Left ventricle myocardium superior (tissue), 1 donor: ENCODE results near the gene CCDC177. TPM values are rescaled to one million over a fixed set of nuclear protein-coding genes. Genes with fewer than 3 reads are reported as not detected.
"Not testable (repeated sequence)": the region's sequence is repeated elsewhere in the genome, so short reads cannot be mapped to it uniquely, and the experiment has no call there.

Experiments used
- ATAC-seq: fragments of 200-7000 bp; cut with Tn5 transposase; one replicate; pipeline ENCODE4 v1.9.1; 2020; ENCODE audit warnings: mild to moderate bottlenecking, moderate library complexity
- DNase-seq: peaks from one replicate; pipeline ENCODE4 v3.0.0-alpha.2; 2020
- intact Hi-C: fragments of 100-400 bp; cut with micrococcal nuclease; formaldehyde crosslinking; loops from one replicate; pipeline ENCODE4 v1.11.0; 2022
- total RNA-seq: library from RNA; stranded (reverse); fragmentation: NEBNext Ultra II Directional; extraction: Animal tissue kit (Norgen Biotek cat#: 25700); gene quantifications from one replicate; pipeline ENCODE4 v1.2.1, GENCODE V29; 2021
- donor health status: DM: no; HTN: yes; CAD: no; lungs with severe emphysema.

The CCDC177 gene
- total RNA-seq, 1 donor from 2014 or later: not detected

GRCh38 chr14:69606258-69607184 is 31.9 kb upstream of the CCDC177 start:
- ATAC-seq (no peak), DNase-seq (no peak)
- intact Hi-C loops: loop anchor here (5.0 kb wide), 1 partner anchor 116 kb away; no protein-coding TSS in a partner anchor

DNA sequence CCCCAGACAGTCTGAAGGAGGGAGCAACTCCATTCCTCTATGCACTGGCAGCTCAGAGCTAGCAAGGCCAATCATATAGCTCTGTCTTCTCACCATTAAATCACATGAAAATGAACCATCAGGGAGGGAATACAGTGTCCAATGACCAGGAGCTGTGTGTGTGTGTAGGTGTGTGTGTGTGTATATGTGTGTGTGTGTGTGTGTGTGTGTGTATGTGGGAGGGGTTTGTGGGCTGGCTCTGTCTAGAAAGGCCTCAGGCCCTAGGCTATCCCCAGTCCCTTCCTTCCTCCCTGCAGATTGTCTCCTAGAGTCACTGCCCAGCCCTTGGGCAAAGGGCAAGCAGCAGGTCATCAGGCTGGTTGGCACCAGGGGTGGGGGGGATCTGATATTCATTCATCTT is 31.1 kb upstream of the CCDC177 start:
- intact Hi-C loops: loop anchor here (5.0 kb wide), 1 partner anchor 117 kb away; no protein-coding TSS in a partner anchor
- DNase-seq: no peak

DNA sequence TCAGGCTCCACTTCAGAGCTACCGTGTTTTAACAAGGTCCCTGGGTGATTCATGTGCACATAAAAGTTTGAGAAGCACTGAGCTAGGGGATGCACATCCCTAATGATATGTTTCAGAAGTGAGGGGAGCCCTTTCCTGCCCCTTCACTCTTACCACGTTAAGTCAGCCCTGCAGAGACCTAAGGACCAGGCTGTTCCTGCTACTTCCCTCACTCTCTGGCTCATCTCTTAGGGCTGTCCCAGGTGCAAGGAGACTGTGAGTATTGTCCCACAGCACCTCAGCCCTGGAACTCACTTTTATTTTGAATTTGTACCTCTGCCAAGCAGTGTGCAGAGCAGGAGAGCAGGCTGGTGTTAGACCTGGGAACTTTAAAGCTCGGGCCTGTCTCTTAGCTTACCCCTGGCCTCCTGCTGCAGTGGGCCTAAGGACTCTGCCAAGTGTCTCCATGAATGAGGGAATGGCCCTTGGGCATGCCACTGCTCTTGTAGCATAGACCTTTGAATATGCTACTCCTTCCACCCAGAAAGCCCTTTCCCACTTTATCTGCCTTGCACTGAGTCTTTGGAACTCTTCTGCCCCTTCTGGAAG is 25.7 kb upstream of the CCDC177 start:
- DNase-seq: no peak
- no peak for ATAC-seq
- intact Hi-C loops: no loop called here

More for the DNA sequence above, 31.1 kb upstream of the CCDC177 start:
- ATAC-seq: no peak

DNA sequence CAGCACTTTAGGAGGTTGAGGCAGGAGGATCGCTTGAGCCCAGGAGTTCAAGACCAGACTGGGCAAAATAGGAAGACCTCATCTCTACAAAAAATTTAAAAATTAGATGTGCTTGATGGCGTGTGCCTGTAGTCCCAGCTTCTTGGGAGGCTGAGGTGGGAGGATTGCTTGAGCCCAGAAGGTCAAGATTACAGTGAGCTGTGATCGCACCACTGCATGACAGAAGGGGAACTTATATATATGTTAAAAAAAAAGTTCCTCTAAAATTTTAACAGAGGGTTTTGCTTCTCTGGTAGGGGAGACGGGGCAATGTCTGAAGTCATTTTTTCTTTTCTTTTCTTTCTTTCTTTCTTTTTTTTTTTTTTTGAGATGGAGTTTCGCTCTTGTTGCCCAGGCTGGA is 24.8 kb upstream of the CCDC177 start:
- intact Hi-C loops, DNase-seq, ATAC-seq: not testable (repeated sequence)

DNA sequence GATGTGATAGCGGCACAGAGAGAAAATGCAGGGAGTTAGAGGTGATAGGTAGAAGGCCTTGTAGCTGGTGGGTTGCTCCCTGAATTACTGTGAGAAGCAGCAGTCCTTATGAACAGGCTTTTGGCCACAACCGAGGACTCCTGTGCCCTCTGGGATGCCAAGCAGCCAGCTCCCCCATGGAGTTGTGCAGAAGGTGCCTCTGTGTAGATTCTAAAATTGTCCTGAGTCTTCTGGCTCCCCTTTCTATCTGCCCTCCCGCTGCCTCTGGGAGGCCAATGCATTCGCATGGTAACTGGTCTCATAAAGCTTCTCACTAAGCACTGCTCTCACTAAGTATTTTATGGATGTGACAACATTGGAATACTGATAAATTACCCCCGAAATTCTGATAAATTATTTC is 20.7 kb upstream of the CCDC177 start:
- no peak for DNase-seq
- intact Hi-C loops: no loop called here
- no peak for ATAC-seq

DNA sequence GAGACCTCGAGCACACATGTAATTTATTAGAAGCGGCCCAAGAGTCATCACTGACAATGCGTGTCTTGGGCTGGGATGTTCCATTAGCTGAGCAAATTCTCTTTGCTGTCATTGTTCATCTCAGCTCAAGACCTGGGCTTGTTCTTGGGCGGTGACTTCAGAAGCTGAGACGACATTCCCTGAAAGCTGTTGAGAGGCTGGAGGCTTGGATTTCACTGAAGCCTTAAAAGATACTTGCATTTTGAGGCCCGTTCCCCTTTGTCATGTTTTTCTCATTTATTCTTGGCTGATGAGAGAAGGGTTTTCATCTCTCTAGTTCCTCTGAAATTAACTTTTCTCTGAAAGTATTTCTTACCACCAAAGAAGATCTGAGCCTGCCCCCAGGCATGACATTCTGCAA is 20.2 kb upstream of the CCDC177 start:
- no peak for ATAC-seq
- no peak for DNase-seq
- intact Hi-C loops: no loop called here

GRCh38 chr14:69593018-69593677 is 18.5 kb upstream of the CCDC177 start:
- ATAC-seq: peak; percentile 63
- peak; percentile 48 for DNase-seq
- intact Hi-C loops: no loop called here

DNA sequence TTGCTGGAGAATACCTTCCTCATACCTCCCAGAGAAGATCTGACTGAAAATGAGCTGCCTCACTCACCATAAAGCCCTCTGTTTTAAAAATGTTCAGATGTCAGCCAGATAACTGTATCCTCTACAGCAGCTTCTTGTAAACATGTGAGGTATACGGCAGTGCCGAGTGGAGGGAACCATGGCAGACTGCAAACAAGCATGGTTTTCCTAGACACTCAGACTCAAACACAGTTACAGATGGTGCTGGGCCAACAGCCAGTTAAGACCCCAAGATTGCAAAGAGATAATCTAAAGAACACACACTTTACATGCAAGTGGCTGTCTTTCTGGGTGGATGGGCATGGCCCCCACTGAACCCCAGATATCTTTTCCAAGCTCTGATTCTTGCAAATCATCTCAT is 16.6 kb upstream of the CCDC177 start:
- no peak for DNase-seq
- intact Hi-C loops: no loop called here
- no peak for ATAC-seq

DNA sequence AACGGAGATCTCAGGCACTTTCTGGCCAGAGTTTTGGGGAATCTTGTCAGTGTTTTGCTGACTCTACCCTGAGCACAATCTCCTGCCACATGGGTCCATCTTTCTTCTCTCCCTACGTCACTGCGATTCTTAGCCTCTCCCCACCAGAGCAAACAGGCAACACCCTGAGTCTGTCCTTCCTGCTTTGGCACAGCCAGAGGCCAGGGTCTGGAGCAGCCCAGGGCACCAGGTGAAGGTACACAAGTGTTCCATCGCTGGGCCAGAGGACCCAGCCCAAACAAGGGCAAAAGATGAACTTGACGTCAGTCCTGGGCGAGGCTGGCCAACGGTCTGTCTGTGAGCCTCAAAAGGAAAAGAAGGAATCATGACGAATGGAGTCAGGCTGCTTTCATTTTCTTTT is 12.7 kb upstream of the CCDC177 start:
- DNase-seq (no peak), ATAC-seq (no peak)
- intact Hi-C loops: loop anchor here (5.0 kb wide), 1 partner anchor 140 kb away; no protein-coding TSS in a partner anchor

DNA sequence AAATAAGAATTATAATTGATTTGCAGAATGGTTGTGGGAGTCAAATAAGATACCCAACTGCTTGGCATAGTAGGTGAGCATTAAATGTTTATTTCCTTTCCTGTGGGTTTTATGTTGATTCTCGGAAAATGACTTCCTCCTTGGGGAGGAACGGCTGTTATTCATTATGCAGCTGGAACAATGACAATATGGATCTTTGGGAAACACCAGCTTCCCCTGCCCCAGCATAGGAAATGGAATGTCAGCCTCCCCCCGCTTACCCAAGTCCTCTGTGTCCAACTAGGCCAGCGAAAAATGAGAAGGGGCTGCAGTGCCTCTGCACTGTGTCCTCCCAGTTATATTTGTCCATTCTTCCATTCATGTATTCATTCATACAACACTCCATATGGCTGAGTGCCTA is 11.7 kb upstream of the CCDC177 start:
- intact Hi-C loops: loop anchor here (5.0 kb wide), 1 partner anchor 141 kb away; no protein-coding TSS in a partner anchor
- DNase-seq (no peak), ATAC-seq (no peak)

GRCh38 chr14:69584389-69584788 is 9.7 kb upstream of the CCDC177 start:
- DNase-seq (no peak), ATAC-seq (no peak)
- intact Hi-C loops: no loop called here

DNA sequence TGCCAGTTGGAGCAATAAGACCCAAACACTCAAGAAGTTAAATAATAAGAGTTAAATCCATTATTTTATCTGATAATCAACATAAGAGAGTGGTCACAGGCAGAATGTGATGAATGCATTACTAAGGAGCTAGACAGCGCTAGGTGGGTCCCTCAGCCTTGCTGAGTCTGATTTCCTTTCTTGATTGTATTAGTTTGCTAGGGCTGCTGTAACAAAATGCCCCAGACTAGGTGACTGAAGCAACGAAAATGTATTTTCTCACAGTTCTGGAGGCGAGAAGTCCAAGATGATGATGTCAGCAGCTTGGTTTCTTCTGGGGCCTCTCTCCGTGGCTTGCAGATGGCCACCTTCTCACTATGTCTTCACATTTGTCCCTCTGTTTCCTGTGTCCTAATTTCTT is 8.2 kb upstream of the CCDC177 start:
- intact Hi-C loops: no loop called here
- no peak for ATAC-seq
- no peak for DNase-seq

- intact Hi-C loops: no loop called here
Observed at GRCh38 chr14:69582212-69582611, 7.5 kb upstream of the CCDC177 start.

DNA sequence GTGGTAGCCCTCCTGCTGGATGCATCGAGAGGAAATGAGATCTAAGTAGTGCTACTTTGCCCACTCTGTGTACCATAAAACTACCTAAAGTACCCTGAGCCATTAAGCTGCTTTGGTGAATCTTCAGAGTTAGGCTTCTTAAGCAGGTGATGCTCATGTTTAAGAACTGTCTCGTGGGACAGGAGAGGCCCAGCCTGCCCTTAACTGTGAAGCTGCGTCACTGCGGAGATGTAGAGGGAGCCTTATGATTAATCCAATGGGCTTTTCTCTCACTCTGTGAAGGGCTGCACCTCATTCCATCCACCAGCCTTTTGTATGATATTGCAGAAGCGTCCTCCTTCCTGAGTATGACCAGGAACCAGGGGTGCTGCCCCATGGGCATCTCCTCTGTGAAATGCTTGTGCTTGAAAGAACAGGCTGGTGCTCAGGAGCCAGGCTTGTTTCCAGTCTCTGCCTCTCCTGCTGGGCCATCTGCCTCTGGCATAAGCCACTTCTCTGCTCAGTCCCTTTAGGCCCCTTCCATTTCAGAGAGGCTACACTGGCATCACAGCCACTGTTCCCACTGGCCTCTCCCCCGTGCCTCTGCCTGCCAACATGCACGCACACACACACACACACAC is 6.8 kb upstream of the CCDC177 start:
- no peak for ATAC-seq
- intact Hi-C loops: no loop called here

More at GRCh38 chr14:69582212-69582611, 7.5 kb upstream of the CCDC177 start:
- ATAC-seq: peak; percentile 57
- DNase-seq: no peak

DNA sequence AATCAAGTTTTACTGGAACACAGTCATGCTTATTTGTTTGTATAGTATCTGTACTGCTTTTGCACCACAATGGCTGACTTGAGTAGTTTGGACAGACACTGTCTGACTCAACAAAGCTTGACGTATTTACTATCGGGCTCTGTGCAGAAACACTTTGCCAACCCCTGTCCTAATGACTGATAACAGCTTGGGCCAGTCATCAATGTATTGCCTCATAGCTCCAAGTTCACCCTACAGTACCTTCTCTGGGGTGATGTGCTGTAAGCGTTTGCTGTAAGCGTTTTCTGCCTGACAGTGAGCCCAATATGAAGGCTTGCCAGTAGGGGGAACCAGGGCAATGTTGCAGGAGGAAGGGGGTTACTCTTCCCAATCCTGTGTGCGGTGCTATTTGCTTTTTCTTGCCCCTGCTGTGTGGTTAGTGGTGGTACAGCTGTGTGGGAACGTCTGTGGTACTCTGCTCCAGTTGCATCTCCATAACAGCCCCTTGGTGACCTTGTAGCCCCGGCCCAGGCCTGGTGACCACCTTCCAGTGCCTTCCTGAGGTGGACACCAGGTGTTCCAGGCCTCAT is 5.4 kb upstream of the CCDC177 start:
- peak; percentile 46 for ATAC-seq
- no peak for DNase-seq
- intact Hi-C loops: no loop called here

More for the DNA sequence above, 6.8 kb upstream of the CCDC177 start:
- no peak for DNase-seq

GRCh38 chr14:69579476-69579875 is 4.8 kb upstream of the CCDC177 start:
- ATAC-seq (no peak), DNase-seq (no peak)
- intact Hi-C loops: no loop called here

DNA sequence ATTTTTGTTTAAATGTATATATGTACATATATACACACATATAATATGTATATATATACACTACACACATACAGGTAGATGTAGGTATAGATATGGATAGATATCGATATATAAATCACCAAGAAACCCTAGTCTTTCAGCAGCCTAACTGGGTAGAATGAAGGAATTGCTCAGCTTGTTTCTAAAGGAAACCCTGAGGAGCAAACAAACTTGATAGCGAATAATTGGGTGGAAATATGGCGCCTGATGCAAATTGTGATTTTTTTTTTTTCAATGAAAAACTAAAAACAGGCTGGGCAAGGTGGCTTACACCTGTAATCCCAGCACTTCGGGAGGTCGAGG is 254 bp upstream of the CCDC177 start:
- intact Hi-C loops: no loop called here
- DNase-seq: no peak
- ATAC-seq: no peak

- DNase-seq (no peak), ATAC-seq (no peak)
- intact Hi-C loops: no loop called here
Observed at GRCh38 chr14:69573831-69574262, 824 bp downstream of the CCDC177 start.

DNA sequence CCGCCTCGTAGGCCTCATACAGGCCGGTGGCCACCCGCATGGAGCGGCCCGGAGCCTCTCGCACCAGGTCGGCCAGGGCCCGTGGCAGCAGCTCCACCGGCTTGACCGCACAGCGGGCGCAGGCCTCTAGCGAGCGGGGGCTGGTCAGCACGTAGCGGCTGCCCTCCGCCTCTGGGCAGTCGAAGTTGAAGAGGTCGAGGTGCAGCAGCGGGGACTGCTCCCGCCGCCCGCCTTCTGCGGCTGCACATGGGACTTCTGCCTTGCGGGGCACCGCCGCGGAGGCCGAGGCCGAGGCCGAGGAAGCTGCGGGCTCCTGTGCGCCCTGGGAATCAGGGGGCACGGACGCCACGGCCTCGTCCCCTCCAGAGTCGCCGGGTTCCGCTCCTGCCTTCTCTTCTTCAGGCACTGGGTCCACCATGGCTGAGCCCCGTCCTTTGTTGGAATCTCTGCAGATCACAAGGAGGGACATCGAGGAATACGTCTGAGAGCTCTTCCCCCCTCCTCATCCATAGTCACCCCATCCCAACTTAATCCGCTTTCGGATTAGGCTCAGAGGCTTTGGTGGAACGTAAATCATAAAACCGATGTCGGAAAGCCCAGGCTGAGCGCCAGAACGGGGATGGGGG is 1.4 kb downstream of the CCDC177 start:
- no peak for ATAC-seq
- intact Hi-C loops: no loop called here
- no peak for DNase-seq
